HEK293 (cell line): ENCODE data around the gene DHRS2.

Experiments
- EGR2 ChIP-seq: fragments of 450-650 bp; formaldehyde crosslinking; IDR thresholded peaks from 2 replicates; pipeline ENCODE4 v1.5.1; 2016; ENCODE audit warnings: low read depth, missing biosample characterization, missing genetic modification characterization
- KLF9 ChIP-seq: fragments of 450-650 bp; formaldehyde crosslinking; IDR thresholded peaks from 2 replicates; pipeline ENCODE4 v1.5.1; 2016; ENCODE audit warnings: missing biosample characterization, missing genetic modification characterization, low read depth
- YY1 ChIP-seq: fragments of 450-650 bp; formaldehyde crosslinking; IDR thresholded peaks from 2 replicates; pipeline ENCODE4 v1.5.1; 2018; ENCODE audit warnings: missing biosample characterization, missing genetic modification characterization
- YY2 ChIP-seq: fragments of 450-650 bp; formaldehyde crosslinking; IDR thresholded peaks from 2 replicates; pipeline ENCODE4 v1.5.1; 2016; ENCODE audit warnings: missing biosample characterization, missing genetic modification characterization
- ZFP41 ChIP-seq: fragments of 450-650 bp; formaldehyde crosslinking; IDR thresholded peaks from 2 replicates; pipeline ENCODE4 v1.5.1; 2016; ENCODE audit warnings: missing biosample characterization, missing genetic modification characterization, borderline replicate concordance
- ZNF133 ChIP-seq: fragments of 450-650 bp; formaldehyde crosslinking; IDR thresholded peaks from 2 replicates; pipeline ENCODE4 v1.5.1; 2016; ENCODE audit warnings: missing biosample characterization, missing genetic modification characterization
- ZNF18 ChIP-seq: fragments of 450-650 bp; formaldehyde crosslinking; IDR thresholded peaks from 2 replicates; pipeline ENCODE4 v1.5.1; 2016; ENCODE audit warnings: missing biosample characterization, missing genetic modification characterization
- ZNF350 ChIP-seq: fragments of 450-650 bp; formaldehyde crosslinking; IDR thresholded peaks from 2 replicates; pipeline ENCODE4 v1.5.0; 2017; ENCODE audit warnings: missing biosample characterization, mild to moderate bottlenecking, missing genetic modification characterization
- ZNF362 ChIP-seq: fragments of 450-650 bp; formaldehyde crosslinking; IDR thresholded peaks from 2 replicates; pipeline ENCODE4 v1.5.1; 2016; ENCODE audit warnings: missing biosample characterization, missing genetic modification characterization
- ZNF513 ChIP-seq: fragments of 450-650 bp; IDR thresholded peaks from 2 replicates; pipeline ENCODE4 v1.5.1; 2018; ENCODE audit warnings: missing biosample characterization, missing genetic modification characterization
- ZNF530 ChIP-seq: fragments of 450-650 bp; formaldehyde crosslinking; IDR thresholded peaks from 2 replicates; pipeline ENCODE4 v1.5.1; 2016; ENCODE audit warnings: low read depth, missing biosample characterization, missing genetic modification characterization
- ZNF610 ChIP-seq: fragments of 450-650 bp; formaldehyde crosslinking; IDR thresholded peaks from 2 replicates; pipeline ENCODE4 v1.5.1; 2016; ENCODE audit warnings: missing biosample characterization, missing genetic modification characterization, borderline replicate concordance
- TF ChIP-seq, protein P1 (sequence below): fragments of 450-650 bp; formaldehyde crosslinking; IDR thresholded peaks from 2 replicates; pipeline ENCODE4 v1.5.1; 2016; ENCODE audit warnings: missing biosample characterization, missing genetic modification characterization
- TF ChIP-seq, protein P2 (sequence below): fragments of 450-650 bp; formaldehyde crosslinking; IDR thresholded peaks from 2 replicates; pipeline ENCODE4 v1.5.1; 2016; ENCODE audit warnings: missing biosample characterization, missing genetic modification characterization

GRCh38 chr14:23672200-23672599, 36.0 kb downstream of the DHRS2 start:
- TF ChIP-seq, protein P1, sequence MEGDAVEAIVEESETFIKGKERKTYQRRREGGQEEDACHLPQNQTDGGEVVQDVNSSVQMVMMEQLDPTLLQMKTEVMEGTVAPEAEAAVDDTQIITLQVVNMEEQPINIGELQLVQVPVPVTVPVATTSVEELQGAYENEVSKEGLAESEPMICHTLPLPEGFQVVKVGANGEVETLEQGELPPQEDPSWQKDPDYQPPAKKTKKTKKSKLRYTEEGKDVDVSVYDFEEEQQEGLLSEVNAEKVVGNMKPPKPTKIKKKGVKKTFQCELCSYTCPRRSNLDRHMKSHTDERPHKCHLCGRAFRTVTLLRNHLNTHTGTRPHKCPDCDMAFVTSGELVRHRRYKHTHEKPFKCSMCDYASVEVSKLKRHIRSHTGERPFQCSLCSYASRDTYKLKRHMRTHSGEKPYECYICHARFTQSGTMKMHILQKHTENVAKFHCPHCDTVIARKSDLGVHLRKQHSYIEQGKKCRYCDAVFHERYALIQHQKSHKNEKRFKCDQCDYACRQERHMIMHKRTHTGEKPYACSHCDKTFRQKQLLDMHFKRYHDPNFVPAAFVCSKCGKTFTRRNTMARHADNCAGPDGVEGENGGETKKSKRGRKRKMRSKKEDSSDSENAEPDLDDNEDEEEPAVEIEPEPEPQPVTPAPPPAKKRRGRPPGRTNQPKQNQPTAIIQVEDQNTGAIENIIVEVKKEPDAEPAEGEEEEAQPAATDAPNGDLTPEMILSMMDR (tag by site-specific recombination): no peak
- no peak for TF ChIP-seq ZNF610 (tag by site-specific recombination)
- no peak for TF ChIP-seq EGR2
- no peak for TF ChIP-seq ZNF513 (tag by site-specific recombination)
- TF ChIP-seq YY1 (tag by site-specific recombination): no peak
- TF ChIP-seq ZNF18 (tag by site-specific recombination): no peak
- no peak for TF ChIP-seq ZNF362 (tag by site-specific recombination)
- TF ChIP-seq, protein P2, sequence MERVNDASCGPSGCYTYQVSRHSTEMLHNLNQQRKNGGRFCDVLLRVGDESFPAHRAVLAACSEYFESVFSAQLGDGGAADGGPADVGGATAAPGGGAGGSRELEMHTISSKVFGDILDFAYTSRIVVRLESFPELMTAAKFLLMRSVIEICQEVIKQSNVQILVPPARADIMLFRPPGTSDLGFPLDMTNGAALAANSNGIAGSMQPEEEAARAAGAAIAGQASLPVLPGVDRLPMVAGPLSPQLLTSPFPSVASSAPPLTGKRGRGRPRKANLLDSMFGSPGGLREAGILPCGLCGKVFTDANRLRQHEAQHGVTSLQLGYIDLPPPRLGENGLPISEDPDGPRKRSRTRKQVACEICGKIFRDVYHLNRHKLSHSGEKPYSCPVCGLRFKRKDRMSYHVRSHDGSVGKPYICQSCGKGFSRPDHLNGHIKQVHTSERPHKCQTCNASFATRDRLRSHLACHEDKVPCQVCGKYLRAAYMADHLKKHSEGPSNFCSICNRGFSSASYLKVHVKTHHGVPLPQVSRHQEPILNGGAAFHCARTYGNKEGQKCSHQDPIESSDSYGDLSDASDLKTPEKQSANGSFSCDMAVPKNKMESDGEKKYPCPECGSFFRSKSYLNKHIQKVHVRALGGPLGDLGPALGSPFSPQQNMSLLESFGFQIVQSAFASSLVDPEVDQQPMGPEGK (tag by site-specific recombination): no peak
- no peak for TF ChIP-seq ZNF530 (tag by site-specific recombination)
- no peak for TF ChIP-seq KLF9 (tag by site-specific recombination)
- no peak for TF ChIP-seq ZNF133
- no peak for TF ChIP-seq ZNF350 (tag by site-specific recombination)
- TF ChIP-seq ZFP41 (tag by site-specific recombination): no peak
- TF ChIP-seq YY2 (tag by site-specific recombination): no peak
